H1 (cell line): Measurements from ENCODE around the gene MMP3. TPM values are rescaled to one million over a fixed set of nuclear protein-coding genes. Genes with fewer than 3 reads are reported as not detected.
A peak's percentile ranks its signal among the peaks of the same experiment; 100 is the strongest.

ENCODE experiments used
- CTCF ChIA-PET: fragments of 300-600 bp; sonication (Branson Sonifier 250); formaldehyde crosslinking; loops from one replicate; lab custom pipeline; 2021; ENCODE audit not compliant: partially characterized antibody; lab: Charles Lee
- POLR2A ChIA-PET: fragments of 300-600 bp; sonication (Branson Sonifier 250); formaldehyde crosslinking; loops from one replicate; lab custom pipeline; 2021; ENCODE audit warnings: inconsistent platforms; ENCODE audit not compliant: partially characterized antibody; lab: Charles Lee
- DNase-seq, 2 experiments: peaks; one replicate each; pipeline versions ENCODE4 v3.0.0 to v3.0.0-alpha.2; 2010 to 2022; ENCODE audit warnings: low spot score in 2 of 2, low read depth in 1 of 2, mixed read lengths in 1 of 2
- FAIRE-seq: peaks from 2 replicates; lab custom pipeline; 2011; peaks lifted over from hg19 to GRCh38; lab: Jason Lieb, UNC
- H2AFZ ChIP-seq: 2 replicates; pipeline ENCODE4 v1.8.1; 2012; ENCODE audit warnings: low read length, inconsistent platforms
- H2AK5ac ChIP-seq: 2 replicates; pipeline ENCODE4 v1.6.1; 2013; ENCODE audit warnings: low read depth, low read length
- H2BK120ac ChIP-seq: replicated peaks from 2 replicates; pipeline ENCODE3; 2013; ENCODE audit warnings: low read depth, low read length, inconsistent platforms
- H2BK12ac ChIP-seq: 2 replicates; pipeline ENCODE4 v1.6.1; 2013; ENCODE audit warnings: low read depth, low read length
- H2BK15ac ChIP-seq: 2 replicates; pipeline ENCODE4 v1.6.1; 2013; ENCODE audit warnings: low read length
- H2BK20ac ChIP-seq: 2 replicates; pipeline ENCODE4 v1.6.1; 2013; ENCODE audit warnings: low read length
- H2BK5ac ChIP-seq: 2 replicates; pipeline ENCODE4 v1.6.1; 2013; ENCODE audit warnings: low read depth, low read length
- H3K14ac ChIP-seq: 2 replicates; pipeline ENCODE4 v1.6.1; 2013; ENCODE audit warnings: inconsistent platforms; ENCODE audit not compliant: insufficient read length
- H3K18ac ChIP-seq: 2 replicates; pipeline ENCODE4 v1.6.1; 2013; ENCODE audit warnings: low read length; ENCODE audit errors: extremely low read depth
- H3K23ac ChIP-seq: 2 replicates; pipeline ENCODE4 v1.6.1; 2013; ENCODE audit warnings: inconsistent platforms; ENCODE audit not compliant: insufficient read length
- H3K23me2 ChIP-seq: 2 replicates; pipeline ENCODE4 v1.6.1; 2013; ENCODE audit warnings: low read depth, low read length
- H3K27ac ChIP-seq: 2 replicates; pipeline ENCODE4 v1.6.1; 2011; ENCODE audit warnings: low read depth, low read length, inconsistent platforms
- H3K27me3 ChIP-seq, 4 experiments: replicated peaks in 1 of 4; 1 replicate in 1 of 4; 2 replicates in 3 of 4; pipeline versions ENCODE4 v1.6.1 to v1.8.1; 2011 to 2013; ENCODE audit warnings: low read length in 3 of 4, mild to moderate bottlenecking in 3 of 4, inconsistent platforms in 2 of 4, mixed read lengths in 2 of 4, moderate library complexity in 1 of 4; ENCODE audit not compliant: control insufficient read depth in 3 of 4, insufficient read depth in 3 of 4; ENCODE audit errors: extremely low read depth in 1 of 4
- H3K36me3 ChIP-seq, 4 experiments: 2 replicates each; pipeline versions ENCODE4 v1.6.1 to v1.8.1; 2011 to 2013; ENCODE audit warnings: mild to moderate bottlenecking in 4 of 4, low read length in 3 of 4, moderate library complexity in 2 of 4, control low read depth in 1 of 4, inconsistent platforms in 1 of 4; ENCODE audit not compliant: insufficient read depth in 4 of 4, control insufficient read depth in 2 of 4
- H3K4ac ChIP-seq: replicated peaks from 2 replicates; pipeline ENCODE3; 2013; ENCODE audit warnings: low read length, low read depth, mixed read lengths, inconsistent platforms; ENCODE audit not compliant: insufficient read length
- H3K4me1 ChIP-seq, 4 experiments: replicated peaks in 1 of 4; 1 replicate in 1 of 4; 2 replicates in 3 of 4; pipeline versions ENCODE4 v1.6.1 to v1.8.1; 2011 to 2013; ENCODE audit warnings: low read length in 3 of 4, inconsistent platforms in 2 of 4, mixed read lengths in 1 of 4; ENCODE audit not compliant: insufficient read depth in 4 of 4, control insufficient read depth in 3 of 4
- H3K4me2 ChIP-seq, 2 experiments: 2 replicates each; pipeline versions ENCODE4 v1.6.1 to v1.8.1; 2011 to 2013; ENCODE audit warnings: low read depth in 2 of 2, low read length in 2 of 2, control low read depth in 1 of 2, inconsistent platforms in 1 of 2, mild to moderate bottlenecking in 1 of 2; ENCODE audit not compliant: insufficient read depth in 1 of 2
- H3K4me3 ChIP-seq, 4 experiments: fragments of 200-600, 300-600 bp in 1 of 4; sonication (generic), shearing (Covaris generic), sonication (Bioruptor Twin) in 1 of 4; 2 replicates each; pipeline versions ENCODE4 v1.5.1 to v1.8.1; 2011 to 2016; ENCODE audit warnings: low read length in 4 of 4, low read depth in 3 of 4, control low read depth in 2 of 4, inconsistent platforms in 2 of 4, mild to moderate bottlenecking in 2 of 4, mixed read lengths in 1 of 4, moderate library complexity in 1 of 4; ENCODE audit not compliant: insufficient read depth in 2 of 4; ENCODE audit errors: extremely low read depth in 1 of 4
- H3K56ac ChIP-seq: replicated peaks from 2 replicates; pipeline ENCODE3; 2013; ENCODE audit warnings: low read depth, mild to moderate bottlenecking, mixed read lengths, low read length, inconsistent platforms; ENCODE audit not compliant: insufficient read length
- H3K79me1 ChIP-seq: 2 replicates; pipeline ENCODE4 v1.6.1; 2013; ENCODE audit warnings: low read depth, low read length, control low read depth
- H3K79me2 ChIP-seq, 2 experiments: 2 replicates each; pipeline versions ENCODE4 v1.6.1 to v1.8.1; 2012 to 2013; ENCODE audit warnings: low read length in 2 of 2, mild to moderate bottlenecking in 2 of 2, inconsistent platforms in 1 of 2; ENCODE audit not compliant: insufficient read depth in 2 of 2, control insufficient read depth in 1 of 2
- H3K9ac ChIP-seq, 4 experiments: replicated peaks in 1 of 4; 1 replicate in 1 of 4; 2 replicates in 3 of 4; pipeline versions ENCODE4 v1.6.1 to v1.8.1; 2011 to 2013; ENCODE audit warnings: low read depth in 3 of 4, low read length in 3 of 4, control low read depth in 2 of 4, mild to moderate bottlenecking in 2 of 4, moderate library complexity in 2 of 4, inconsistent platforms in 1 of 4; ENCODE audit errors: extremely low read depth in 1 of 4
- H3K9me3 ChIP-seq, 2 experiments: 2 replicates each; pipeline versions ENCODE4 v1.6.1 to v1.8.1; 2012 to 2013; ENCODE audit warnings: mild to moderate bottlenecking in 2 of 2, moderate library complexity in 2 of 2, control low read depth in 1 of 2, inconsistent platforms in 1 of 2, low read depth in 1 of 2, low read length in 1 of 2, mixed read lengths in 1 of 2; ENCODE audit not compliant: insufficient read depth in 2 of 2
- H4K20me1 ChIP-seq, 2 experiments: replicated peaks in 1 of 2; 2 replicates each; pipeline versions ENCODE3 to v1.8.1; 2011 to 2013; ENCODE audit warnings: inconsistent platforms in 2 of 2, low read length in 2 of 2, mild to moderate bottlenecking in 1 of 2; ENCODE audit not compliant: insufficient read depth in 2 of 2, control insufficient read depth in 1 of 2
- H4K5ac ChIP-seq: 2 replicates; pipeline ENCODE4 v1.6.1; 2013; ENCODE audit warnings: low read length, low read depth, mixed read lengths, inconsistent platforms; ENCODE audit not compliant: insufficient read length
- H4K8ac ChIP-seq: 2 replicates; pipeline ENCODE4 v1.8.0; 2013; ENCODE audit warnings: mild to moderate bottlenecking, moderate library complexity, low read length, inconsistent platforms; ENCODE audit not compliant: insufficient read depth; ENCODE audit errors: extremely low read depth
- H4K91ac ChIP-seq: replicated peaks from 2 replicates; pipeline ENCODE3; 2013; ENCODE audit warnings: low read length, mixed read lengths, inconsistent platforms; ENCODE audit not compliant: insufficient read length
- ASH2L ChIP-seq: fragments of 200-600, 300-600 bp; sonication (generic); IDR thresholded peaks from one replicate; pipeline ENCODE4 v1.7.1; 2017; ENCODE audit warnings: low read length
- CHD1 ChIP-seq: IDR thresholded peaks from 2 replicates; pipeline ENCODE4 v1.6.1; 2012; ENCODE audit warnings: low read depth, low read length, improper control_type of control experiment
- CTCF ChIP-seq, 3 experiments: IDR thresholded peaks; 1 replicate in 2 of 3; 2 replicates in 1 of 3; pipeline versions ENCODE4 v1.5.1 to v1.6.1; 2011; ENCODE audit warnings: low read length in 3 of 3, mild to moderate bottlenecking in 3 of 3, inconsistent platforms in 2 of 3, low read depth in 1 of 3, moderate library complexity in 1 of 3; ENCODE audit not compliant: insufficient read depth in 1 of 3; ENCODE audit errors: control extremely low read depth in 1 of 3
- JUN ChIP-seq: IDR thresholded peaks from 2 replicates; pipeline ENCODE4 v1.6.1; 2011; ENCODE audit warnings: low read depth, mild to moderate bottlenecking, improper control_type of control experiment, low read length
- POU5F1 ChIP-seq: IDR thresholded peaks from 2 replicates; pipeline ENCODE4 v1.6.1; 2011; ENCODE audit warnings: low read depth, mild to moderate bottlenecking, low read length, moderate library complexity
- RAD21 ChIP-seq, 2 experiments: IDR thresholded peaks in 1 of 2; conservative IDR thresholded peaks in 1 of 2; 2 replicates each; pipeline ENCODE4 v1.6.1; 2011; ENCODE audit warnings: low read depth in 2 of 2, low read length in 2 of 2, improper control_type of control experiment in 1 of 2, inconsistent platforms in 1 of 2, mild to moderate bottlenecking in 1 of 2, moderate library complexity in 1 of 2
- WGBS, 2 experiments: shearing (Covaris generic) in 1 of 2; methylation state at CpG; one replicate each; pipeline versions ENCODE4 v1.1.6 to v1.1.7; 2013 to 2015; ENCODE audit warnings: low lambda C conversion rate in 2 of 2, mixed read lengths in 2 of 2, inconsistent platforms in 1 of 2, low coverage in 1 of 2, missing lambda C conversion rate in 1 of 2; ENCODE audit not compliant: insufficient replicate concordance in 2 of 2, insufficient coverage in 1 of 2, insufficient read length in 1 of 2; ENCODE audit errors: extremely low coverage in 1 of 2, missing lambda C conversion rate in 1 of 2; 5-methylcytosine and 5-hydroxymethylcytosine counted together
- polyA plus RNA-seq, 7 experiments: library from polyadenylated mRNA; depleted of rRNA in 3 of 7; stranded (reverse) in 5 of 7; unstranded in 2 of 7; fragments of >200 nt in 5 of 7; fragments of 200-250 nt in 2 of 7; gene quantifications; 1 replicate in 5 of 7; 2 replicates in 1 of 7; 4 replicates in 1 of 7; pipeline versions ENCODE4 v1.2.1 to v1.2.3, GENCODE V29; 2011 to 2013; ENCODE audit warnings: missing spikeins in 2 of 7, mixed read lengths in 2 of 7
- total RNA-seq: library from RNA; stranded (reverse); fragmentation: NEBNext Ultra II Directional; extraction: Animal tissue kit (Norgen Biotek cat#: 25700); gene quantifications from 2 replicates; pipeline ENCODE4 v1.2.1, GENCODE V29; 2021
- TF ChIP-seq, protein P1 (sequence below): IDR thresholded peaks from 2 replicates; pipeline ENCODE4 v1.6.1; 2012; ENCODE audit warnings: inconsistent platforms

MMP3 gene
- total and polyA plus RNA-seq, 2 of the 8 experiments (the other 6 are each of a cell fraction or from before 2014, with no cell fraction given) = not detected

GRCh38 chr11:102831489-102832440, 11.6 kb downstream of the MMP3 start:
- H3K4me2 ChIP-seq = peak overlapping the region; percentile 47 to 54; a peak in 3 of 4 replicates
- H3K4me1 ChIP-seq = peaks cover 0 to 7% (median 1%) of the 10 kb centered on the region in 4 experiments; a peak in 4 of 7 replicates
- no peak overlapping the region for H3K23ac ChIP-seq
- no peaks in the 10 kb centered on the region for H4K20me1 ChIP-seq
- H3K14ac ChIP-seq = no peak overlapping the region
- H3K4me3 ChIP-seq = peak overlapping the region in 2 of 4 experiments; percentile 10 to 34; a peak in 2 of 8 replicates
- no peaks in the 10 kb centered on the region for H3K9me3 ChIP-seq
- H3K79me1 ChIP-seq = no peaks in the 10 kb centered on the region
- no peaks in the 10 kb centered on the region for H3K79me2 ChIP-seq
- DNase-seq (peak in 1 of 2 experiments; percentile 71), FAIRE-seq (no peak)
- H3K36me3 ChIP-seq = no peaks in the 10 kb centered on the region
- H3K9ac ChIP-seq = no peak overlapping the region
- 60% methylated on average over 36 of the region's 38 CpGs; no CpG with 5 or more reads in 1 of the 2 experiments for WGBS, 2 experiments
- H2BK5ac ChIP-seq = no peak overlapping the region; the same call in 1 of the 2 replicates
- ChIA-PET CTCF (interaction anchor here (0.7 to 3.1 kb wide), 18 partner anchors 10 to 246 kb away, joined by 3 to 21 read pairs (median 4); partner anchors contain the start of gene MMP10), POLR2A (no interaction called here)
- no peak overlapping the region for H3K27ac ChIP-seq
- H2BK120ac ChIP-seq = no peak overlapping the region
- H4K91ac ChIP-seq = no peak overlapping the region
- H2BK20ac ChIP-seq = no peak overlapping the region
- H3K18ac ChIP-seq = no peak overlapping the region
- H4K8ac ChIP-seq = peak overlapping the region; percentile 35; the same call in 1 of the 2 replicates
- no peak overlapping the region for H3K56ac ChIP-seq
- no peak overlapping the region for H3K4ac ChIP-seq
- peak overlapping the region; percentile 79; the same call in 1 of the 2 replicates for H2BK12ac ChIP-seq
- no peak overlapping the region for H2AK5ac ChIP-seq
- H3K27me3 ChIP-seq = no peaks in the 10 kb centered on the region; a peak in 2 of 7 replicates
- peak overlapping the region; percentile 61 for H2AFZ ChIP-seq
- no peak overlapping the region for H4K5ac ChIP-seq
- no peaks in the 10 kb centered on the region for H3K23me2 ChIP-seq
- peak overlapping the region; percentile 51; the same call in 1 of the 2 replicates for H2BK15ac ChIP-seq
- peak; percentile 52 to 79 (median 64) for TF ChIP-seq CTCF (IDR thresholded peaks at IDR 0.05; ENCODE audit: control extremely low read depth in 1 of 3, insufficient read depth in 1 of 3, low read depth in 1 of 3, low read length in 3 of 3)
- TF ChIP-seq JUN = no peak
- peak; percentile 84 for TF ChIP-seq RAD21 (IDR thresholded peaks at IDR 0.05 in 1 of 2, conservative IDR thresholded peaks at IDR 0.05 in 1 of 2; ENCODE audit: low read depth in 2 of 2, low read length in 2 of 2)
- TF ChIP-seq CHD1 = no peak
- peak; percentile 25 for TF ChIP-seq ASH2L
- TF ChIP-seq, protein P1, sequence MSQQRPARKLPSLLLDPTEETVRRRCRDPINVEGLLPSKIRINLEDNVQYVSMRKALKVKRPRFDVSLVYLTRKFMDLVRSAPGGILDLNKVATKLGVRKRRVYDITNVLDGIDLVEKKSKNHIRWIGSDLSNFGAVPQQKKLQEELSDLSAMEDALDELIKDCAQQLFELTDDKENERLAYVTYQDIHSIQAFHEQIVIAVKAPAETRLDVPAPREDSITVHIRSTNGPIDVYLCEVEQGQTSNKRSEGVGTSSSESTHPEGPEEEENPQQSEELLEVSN = peak; percentile 39; the same call in 1 of the 2 replicates
- no peak for TF ChIP-seq POU5F1
